GM20000 (cell line): Measurements from ENCODE around the gene CYP4F2.
"Not testable (repeated sequence)": the region's sequence is repeated elsewhere in the genome, so short reads cannot be mapped to it uniquely, and the experiment has no call there.

ENCODE experiments used
- DNase-seq: peaks from one replicate; pipeline ENCODE4 v3.0.0; 2012; ENCODE audit warnings: low spot score
- TF ChIP-seq, protein P1 (sequence below): IDR thresholded peaks from 2 replicates; pipeline ENCODE4 v1.5.1; 2012; ENCODE audit warnings: mild to moderate bottlenecking, control low read depth; ENCODE audit errors: extremely low read depth, missing control alignments

Gene CYP4F2

DNA sequence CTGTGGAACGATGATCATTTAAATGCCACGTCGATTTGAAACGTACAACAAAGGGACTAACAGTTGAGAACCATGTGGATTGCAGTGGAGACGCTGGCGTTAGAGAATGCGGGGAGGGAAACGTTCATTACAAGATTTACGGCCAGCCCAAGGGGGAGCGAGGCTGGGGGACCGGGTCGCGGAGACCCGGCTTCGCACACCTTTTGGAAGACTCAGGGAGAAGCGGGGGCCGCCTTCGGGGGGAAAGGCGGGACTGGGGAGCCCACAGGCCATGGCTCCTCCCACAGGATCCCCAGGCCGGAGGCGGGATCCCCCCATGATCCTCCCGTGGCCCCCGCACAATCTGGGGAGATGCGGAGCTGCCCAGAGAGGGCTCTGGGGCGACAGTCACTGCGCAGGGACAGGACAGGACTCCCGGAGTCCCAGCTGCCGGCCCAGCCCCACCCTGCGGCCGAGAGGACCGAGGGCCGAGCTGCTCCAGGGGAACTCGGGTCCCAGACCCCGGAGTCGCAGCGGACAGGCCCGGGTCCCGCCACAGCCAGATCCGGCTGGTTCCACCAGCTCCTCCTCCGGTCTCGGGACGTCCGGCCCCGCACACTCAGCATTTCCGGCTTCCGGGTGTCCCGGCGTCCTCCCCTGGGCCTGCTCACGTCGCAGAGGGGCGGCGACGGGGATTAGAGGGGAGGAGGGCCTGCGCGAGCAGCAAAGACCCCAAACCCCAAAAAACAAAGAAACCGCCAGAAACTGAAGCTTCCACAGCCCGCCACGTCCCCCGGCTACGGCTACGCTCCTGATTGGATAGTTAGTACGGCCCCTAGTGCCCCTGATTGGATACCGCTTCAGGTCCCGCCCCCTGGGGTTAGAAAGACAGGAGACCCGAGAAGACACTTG is 61.3 kb downstream of the CYP4F2 start:
- TF ChIP-seq, protein P1, sequence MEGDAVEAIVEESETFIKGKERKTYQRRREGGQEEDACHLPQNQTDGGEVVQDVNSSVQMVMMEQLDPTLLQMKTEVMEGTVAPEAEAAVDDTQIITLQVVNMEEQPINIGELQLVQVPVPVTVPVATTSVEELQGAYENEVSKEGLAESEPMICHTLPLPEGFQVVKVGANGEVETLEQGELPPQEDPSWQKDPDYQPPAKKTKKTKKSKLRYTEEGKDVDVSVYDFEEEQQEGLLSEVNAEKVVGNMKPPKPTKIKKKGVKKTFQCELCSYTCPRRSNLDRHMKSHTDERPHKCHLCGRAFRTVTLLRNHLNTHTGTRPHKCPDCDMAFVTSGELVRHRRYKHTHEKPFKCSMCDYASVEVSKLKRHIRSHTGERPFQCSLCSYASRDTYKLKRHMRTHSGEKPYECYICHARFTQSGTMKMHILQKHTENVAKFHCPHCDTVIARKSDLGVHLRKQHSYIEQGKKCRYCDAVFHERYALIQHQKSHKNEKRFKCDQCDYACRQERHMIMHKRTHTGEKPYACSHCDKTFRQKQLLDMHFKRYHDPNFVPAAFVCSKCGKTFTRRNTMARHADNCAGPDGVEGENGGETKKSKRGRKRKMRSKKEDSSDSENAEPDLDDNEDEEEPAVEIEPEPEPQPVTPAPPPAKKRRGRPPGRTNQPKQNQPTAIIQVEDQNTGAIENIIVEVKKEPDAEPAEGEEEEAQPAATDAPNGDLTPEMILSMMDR: no peak
- peak; percentile 92 for DNase-seq

DNA sequence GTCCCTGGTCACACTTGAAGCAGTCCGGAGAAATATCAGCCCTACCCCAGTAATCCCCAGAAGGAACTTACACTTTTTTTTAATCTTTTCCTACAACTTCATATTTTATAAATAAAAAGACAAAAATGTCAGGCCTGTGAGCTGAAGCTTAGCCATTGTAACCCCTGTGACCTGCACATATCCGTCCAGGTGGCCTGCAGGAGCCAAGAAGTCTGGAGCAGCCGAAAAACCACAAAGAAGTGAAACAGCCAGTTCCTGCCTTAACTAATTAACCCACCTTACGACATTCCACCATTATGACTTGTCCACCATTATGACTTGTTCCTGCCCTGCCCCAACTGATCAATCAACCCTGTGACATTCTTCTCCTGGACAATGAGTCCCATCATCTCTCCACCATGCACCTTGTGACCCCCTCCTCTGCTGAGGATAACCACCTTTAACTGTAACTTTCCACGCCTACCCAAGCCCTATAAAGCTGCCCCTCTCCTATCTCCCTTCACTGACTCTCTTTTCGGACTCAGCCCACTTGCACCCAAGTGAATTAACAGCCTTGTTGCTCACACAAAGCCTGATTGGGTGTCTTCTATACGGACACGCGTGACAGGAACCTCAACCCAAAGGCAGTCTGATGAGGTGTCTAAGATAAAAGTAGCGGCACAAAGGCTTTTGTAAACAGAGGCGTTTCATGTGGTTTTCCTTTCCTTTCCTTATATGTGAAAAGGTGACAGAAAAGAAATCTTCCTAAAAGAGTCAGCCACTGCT is 62.1 kb downstream of the CYP4F2 start:
- not testable (repeated sequence) for DNase-seq

DNA sequence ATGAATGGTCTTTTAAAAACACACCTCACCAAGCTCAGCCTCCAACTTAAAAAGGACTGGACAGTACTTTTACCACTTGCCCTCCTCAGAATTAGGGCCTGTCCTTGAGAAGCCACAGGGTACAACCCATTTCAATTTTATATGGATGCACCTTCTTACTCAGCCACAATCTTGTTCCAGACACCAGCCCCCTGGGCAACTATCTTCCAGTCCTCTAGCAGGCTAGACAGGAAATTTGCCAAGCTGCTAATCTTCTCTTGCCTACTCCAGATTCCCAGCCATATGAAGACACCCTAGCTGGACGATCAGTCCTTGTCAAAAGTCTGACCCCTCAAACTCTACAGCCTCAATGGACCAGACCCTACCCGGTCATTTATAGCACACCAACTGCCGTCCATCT is 63.6 kb downstream of the CYP4F2 start:
- not testable (repeated sequence) for DNase-seq

DNA sequence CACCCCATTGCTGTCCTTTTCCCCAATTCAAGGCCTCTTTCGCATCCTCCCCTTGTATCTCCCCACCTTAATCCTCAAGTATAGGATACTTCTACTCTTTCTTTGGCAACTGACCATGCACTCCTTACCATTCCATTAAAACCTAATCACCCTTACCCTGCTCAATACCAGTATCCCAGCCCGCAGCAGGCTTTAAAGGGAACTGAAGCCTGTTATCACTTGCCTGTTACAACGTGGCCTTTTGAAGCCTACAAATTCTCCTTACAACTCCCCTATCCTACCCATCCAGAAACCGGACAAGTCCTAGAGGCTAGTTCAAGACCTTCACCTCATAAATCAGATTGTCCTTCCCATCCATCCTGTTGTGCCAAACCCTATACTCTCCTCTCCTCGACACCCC is 66.2 kb downstream of the CYP4F2 start:
- TF ChIP-seq, protein P1: no peak
- DNase-seq: no peak

DNA sequence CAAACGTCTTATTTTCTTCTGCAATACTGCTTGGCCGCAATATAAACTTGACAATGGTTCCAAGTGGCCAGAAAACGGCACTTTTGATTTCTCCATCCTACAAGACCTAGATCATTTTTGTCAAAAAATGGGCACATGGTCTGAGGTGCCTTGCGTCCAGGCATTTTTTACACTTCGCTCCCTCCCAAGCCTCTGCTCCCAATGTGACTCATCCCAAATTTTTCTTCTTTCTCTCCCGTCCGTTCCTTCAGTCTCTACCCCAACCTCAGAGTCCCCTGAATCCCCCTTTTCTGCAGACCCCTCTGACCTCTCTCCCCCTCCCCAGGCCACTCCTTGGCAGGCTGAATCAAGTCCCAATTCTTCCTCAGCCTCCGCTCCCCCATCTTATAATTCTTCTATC is 68.1 kb downstream of the CYP4F2 start:
- no peak for DNase-seq

DNA sequence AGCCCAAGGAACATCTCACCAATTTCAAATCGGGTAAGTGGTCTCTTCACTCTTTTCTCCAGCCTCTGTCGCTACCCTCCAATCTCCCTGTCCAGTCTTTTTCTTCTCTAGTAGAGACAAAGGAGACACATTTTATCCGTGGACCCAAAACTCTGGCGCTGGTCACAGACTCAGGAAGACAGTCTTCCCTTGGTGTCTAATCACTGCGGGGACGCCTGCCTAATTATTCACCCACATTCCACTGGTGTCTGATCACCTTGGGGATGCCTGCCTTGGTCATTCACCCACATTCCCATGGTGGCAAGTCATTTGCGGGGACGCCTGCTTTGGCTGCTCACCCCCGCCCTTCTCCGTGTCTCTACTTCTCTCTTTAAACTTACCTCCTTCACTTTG is 68.6 kb downstream of the CYP4F2 start:
- TF ChIP-seq, protein P1: no peak
- DNase-seq: no peak

More for the DNA sequence above, 68.1 kb downstream of the CYP4F2 start:
- TF ChIP-seq, protein P1: no peak

DNA sequence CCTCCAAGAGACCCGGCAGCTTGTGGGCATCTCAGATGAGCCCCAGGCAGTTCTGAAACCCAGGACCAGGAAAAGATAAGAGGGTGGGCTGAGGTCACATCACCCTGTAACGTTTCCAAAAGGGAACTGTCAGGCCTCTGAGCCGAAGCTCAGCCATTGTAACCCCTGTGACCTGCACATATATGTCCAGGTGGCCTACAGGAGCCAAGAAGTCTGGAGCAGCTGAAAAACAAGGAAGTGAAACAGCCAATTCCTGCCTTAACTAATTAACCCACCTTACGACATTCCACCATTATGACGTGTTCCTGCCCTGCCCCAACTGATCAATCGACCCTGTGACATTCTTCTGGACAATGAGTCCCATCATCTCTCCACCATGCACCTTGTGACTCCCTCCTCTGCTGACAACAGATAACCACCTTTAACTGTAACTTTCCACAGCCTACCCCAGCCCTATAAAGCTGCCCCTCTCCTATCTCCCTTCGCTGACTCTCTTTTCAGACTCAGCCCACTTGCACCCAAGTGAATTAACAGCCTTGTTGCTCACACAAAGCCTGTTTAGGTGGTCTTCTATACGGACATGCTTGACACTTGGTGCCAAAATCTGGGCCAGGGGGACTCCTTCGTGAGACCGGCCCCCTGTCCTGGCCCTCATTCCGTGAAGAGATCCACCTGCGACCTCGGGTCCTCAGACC is 69.1 kb downstream of the CYP4F2 start:
- DNase-seq: not testable (repeated sequence)

DNA sequence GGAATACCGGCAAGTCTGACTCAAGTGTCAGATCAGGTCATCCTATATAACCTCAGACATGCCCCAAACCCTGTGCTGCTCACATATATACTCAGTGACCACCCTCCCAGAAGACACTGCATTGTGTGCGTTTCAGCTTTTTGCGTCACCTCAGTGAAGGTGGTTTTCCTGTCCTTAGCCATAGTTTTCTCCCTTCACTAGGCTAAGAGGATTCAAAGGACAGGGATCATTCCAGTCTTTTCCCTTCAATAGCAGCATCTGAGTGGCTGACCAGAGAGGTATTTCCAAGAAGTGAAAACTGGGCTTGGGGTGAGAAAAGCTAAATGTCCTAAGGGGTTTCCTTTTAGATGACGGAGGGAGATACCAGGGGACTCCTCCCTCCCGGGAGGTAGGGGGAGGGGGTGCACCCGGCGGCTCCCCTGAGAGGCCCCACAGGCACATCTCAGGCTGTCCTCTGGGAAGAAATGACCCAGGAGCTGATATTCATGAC is 69.7 kb downstream of the CYP4F2 start:
- no peak for DNase-seq
- TF ChIP-seq, protein P1: no peak
